Inferior parietal cortex (tissue), 1 donor: Measurements from ENCODE around the gene ACP4.

Experiments used
- DNase-seq: peaks from one replicate; pipeline ENCODE4 v3.0.0-alpha.2; 2016; ENCODE audit errors: extremely low spot score

Gene ACP4

DNA sequence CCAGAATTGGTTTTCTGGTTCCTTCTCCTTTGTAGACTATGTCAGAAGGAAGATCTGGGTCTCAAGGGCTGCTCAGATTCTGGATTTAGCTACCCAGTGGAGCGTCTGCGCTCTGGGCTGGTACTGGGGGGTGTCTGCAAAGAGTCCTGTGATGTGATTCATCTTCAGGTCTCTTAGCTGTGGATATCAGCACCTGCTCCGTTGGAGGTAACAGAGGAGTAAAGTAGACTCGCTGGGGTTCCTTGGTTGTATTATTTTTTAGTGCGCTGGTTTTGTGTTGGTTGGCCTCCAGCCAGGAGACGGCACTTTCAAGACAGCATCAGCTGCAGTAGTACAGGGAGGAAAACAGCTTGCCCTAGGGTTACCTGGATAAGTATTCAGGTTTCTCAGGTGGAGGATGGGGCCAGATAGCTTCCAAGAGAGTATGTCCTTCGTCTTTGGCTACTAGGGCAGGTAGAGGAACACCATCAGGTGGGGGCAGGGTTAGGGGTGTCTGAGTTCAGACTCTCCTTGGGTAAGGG is 53.5 kb downstream of the ACP4 start:
- no peak for DNase-seq

DNA sequence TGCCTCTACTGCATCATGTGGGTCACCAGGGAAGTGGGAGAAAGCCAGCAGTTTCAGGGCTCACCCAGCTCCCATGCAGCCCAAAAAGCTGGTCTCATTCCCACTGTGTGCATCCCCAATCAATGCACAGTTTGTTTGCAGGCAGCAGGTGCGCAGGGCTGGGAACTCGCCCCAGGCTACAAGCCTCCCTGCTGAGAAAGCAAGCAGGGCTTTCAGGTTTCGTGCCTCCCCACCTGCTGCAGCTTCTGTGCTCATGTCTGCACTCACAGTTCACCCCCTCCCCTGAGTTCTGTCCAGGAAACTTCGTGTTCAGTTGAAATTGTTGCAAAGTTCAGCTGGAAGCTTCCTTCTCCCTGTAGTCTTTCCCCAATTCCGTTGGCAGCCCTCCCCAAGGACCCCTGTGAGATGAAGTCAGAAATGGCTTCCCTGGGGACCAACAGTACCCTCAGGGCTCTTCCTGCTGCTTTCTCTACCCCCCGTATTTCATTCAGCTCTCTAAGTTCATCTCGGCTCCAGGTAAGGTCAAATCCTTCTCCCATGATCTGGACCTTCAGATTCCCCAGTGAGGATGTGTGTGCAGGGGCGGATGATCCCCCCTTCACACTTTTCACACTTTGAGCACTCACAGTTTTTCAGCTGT is 54.2 kb downstream of the ACP4 start:
- DNase-seq: no peak
